Transverse colon (tissue), 4 donors: ENCODE results near the gene RGS6.

Source experiments
- CTCF ChIP-seq, 5 experiments: fragments of 200-600 bp in 3 of 5; fragments of 450-650 bp in 2 of 5; sonication (generic) in 3 of 5; IDR thresholded peaks; 1 replicate in 2 of 5; 2 replicates in 3 of 5; pipeline ENCODE4 v1.5.1; 2016 to 2017; ENCODE audit warnings: antibody characterized with exemption in 5 of 5, inconsistent platforms in 3 of 5, mild to moderate bottlenecking in 2 of 5, moderate library complexity in 1 of 5
- POLR2AphosphoS5 ChIP-seq, 3 donors: sonication (generic); formaldehyde crosslinking; IDR thresholded peaks; one replicate each; pipeline ENCODE4 v1.6.1; 2016; ENCODE audit warnings: antibody characterized with exemption in 3 of 3

DNA sequence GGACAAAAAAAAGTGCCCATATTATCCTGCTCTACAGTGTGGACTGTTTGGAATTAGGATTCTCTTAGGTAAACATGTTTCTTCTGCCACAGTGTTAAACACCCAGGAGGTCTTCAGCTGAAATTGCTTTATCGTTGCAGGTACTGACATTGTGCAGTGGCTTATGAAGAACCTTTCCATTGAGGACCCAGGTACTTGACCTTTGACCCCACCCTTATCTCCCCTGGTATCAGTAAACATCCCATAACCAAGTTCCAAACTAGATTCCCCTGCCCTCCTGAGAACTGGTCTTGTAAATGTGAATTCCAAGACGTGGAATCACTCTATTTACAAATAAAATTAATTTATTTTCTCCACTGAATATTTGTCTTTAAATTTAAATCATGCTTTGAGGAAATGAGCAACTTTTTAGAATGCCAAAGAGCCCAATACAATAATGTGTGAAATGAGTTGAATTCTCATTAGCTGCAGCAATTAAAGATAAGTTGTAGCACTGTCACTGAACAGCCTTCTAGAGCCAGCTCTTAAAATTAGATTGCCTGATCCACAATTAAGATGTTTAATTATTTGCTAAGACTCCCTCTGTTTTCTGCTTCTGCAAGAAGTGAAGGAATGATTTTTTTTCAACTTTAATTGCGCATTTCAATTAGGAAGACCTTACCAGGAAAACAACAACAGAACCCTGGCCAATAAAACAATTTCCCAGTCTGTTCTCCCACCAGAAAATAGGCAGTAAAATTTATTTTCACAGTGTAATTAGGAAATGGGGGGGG, 522.3 kb downstream of the RGS6 start:
- TF ChIP-seq CTCF (IDR thresholded peaks at IDR 0.05) (no peak), POLR2AphosphoS5 (IDR thresholded peaks at IDR 0.05) (no peak)
